SJSA1 (cell line): ENCODE data around the gene MBOAT2. TPM values are rescaled to one million over a fixed set of nuclear protein-coding genes. Genes with fewer than 3 reads are reported as not detected.

Source experiments
- DNase-seq, 2 experiments: peaks; one replicate each; pipeline ENCODE4 v3.0.0-alpha.2; 2015 to 2020; ENCODE audit warnings: low spot score in 2 of 2, low read depth in 1 of 2
- H3K27ac ChIP-seq: fragments of 250-450 bp; sonication (Bioruptor Pico); 2 replicates; pipeline ENCODE4 v1.5.1; 2020; ENCODE audit warnings: mild to moderate bottlenecking, moderate library complexity
- H3K27me3 ChIP-seq: fragments of 250-450 bp; sonication (Bioruptor Pico); replicated peaks from 2 replicates; pipeline ENCODE4 v1.5.1; 2020; ENCODE audit warnings: mild to moderate bottlenecking, moderate library complexity
- H3K36me3 ChIP-seq: fragments of 250-450 bp; sonication (Bioruptor Pico); 2 replicates; pipeline ENCODE4 v1.5.1; 2020; ENCODE audit warnings: mild to moderate bottlenecking
- H3K4me1 ChIP-seq: fragments of 250-450 bp; sonication (Bioruptor Pico); replicated peaks from 2 replicates; pipeline ENCODE4 v1.6.1; 2021; ENCODE audit warnings: mild to moderate bottlenecking
- H3K4me3 ChIP-seq: fragments of 250-450 bp; sonication (Bioruptor Pico); 2 replicates; pipeline ENCODE4 v1.5.1; 2020; ENCODE audit warnings: mild to moderate bottlenecking
- H3K9me3 ChIP-seq: fragments of 250-450 bp; sonication (Bioruptor Pico); replicated peaks from 2 replicates; pipeline ENCODE4 v1.5.1; 2020; ENCODE audit warnings: mild to moderate bottlenecking
- total RNA-seq: library from RNA; depleted of rRNA; stranded (reverse); fragments of >200 nt; shearing (Covaris generic); gene quantifications from 2 replicates; pipeline ENCODE4 v1.2.3, GENCODE V29; 2014

Gene MBOAT2
- total RNA-seq, 1 experiment from 2014 or later: 76.5 TPM

DNA sequence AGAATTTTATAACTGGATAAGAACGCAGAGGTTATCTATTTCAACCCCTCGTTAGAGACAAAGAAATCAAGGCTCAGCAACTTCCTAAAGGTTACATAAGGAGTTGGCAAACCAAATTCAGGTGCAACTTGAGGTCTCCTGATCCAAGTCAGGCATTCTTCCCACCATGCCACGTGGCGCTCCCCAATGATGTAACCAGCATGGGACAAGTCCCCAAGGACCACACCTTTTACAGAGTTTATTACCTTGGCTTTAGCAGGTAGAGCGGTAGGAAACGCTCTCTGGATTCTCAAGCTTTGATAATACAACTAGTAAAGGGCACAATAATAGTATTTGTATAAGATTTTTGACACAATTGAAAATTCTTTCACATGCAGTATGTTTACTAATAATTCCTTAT, 26.7 kb upstream of the MBOAT2 start:
- Histone ChIP-seq H3K4me3 (no peak overlapping the region), H3K9me3 (no peaks in the 10 kb centered on the region; the same call in 1 of the 2 replicates), H3K27me3 (no peaks in the 10 kb centered on the region), H3K27ac (no peak overlapping the region), H3K36me3 (no peaks in the 10 kb centered on the region), H3K4me1 (0 out of 2 replicates have a peak, but pooled peaks cover 4% of the 10 kb centered on the region)
- DNase-seq: no peak

DNA sequence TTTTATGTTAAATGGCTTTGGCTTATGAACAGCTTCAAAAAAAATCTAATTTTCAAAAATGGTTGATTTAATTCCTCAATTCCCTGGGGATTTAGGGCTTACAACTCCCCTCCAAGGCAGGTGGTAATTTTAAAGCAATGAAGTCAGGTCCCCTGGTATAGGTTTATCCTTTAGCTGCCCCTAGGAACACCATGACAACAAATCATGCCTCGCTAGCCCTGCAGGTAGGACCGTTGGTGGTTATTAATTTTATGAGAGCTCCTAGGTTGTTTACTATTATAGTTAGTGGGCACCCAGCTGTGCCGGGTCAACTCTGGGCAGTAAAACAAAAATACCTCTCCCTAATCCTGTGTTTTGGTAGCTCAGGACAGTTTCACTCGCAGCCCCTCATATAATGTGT, 26.2 kb upstream of the MBOAT2 start:
- H3K9me3 ChIP-seq: no peaks in the 10 kb centered on the region; the same call in 1 of the 2 replicates
- no peaks in the 10 kb centered on the region for H3K36me3 ChIP-seq

DNA sequence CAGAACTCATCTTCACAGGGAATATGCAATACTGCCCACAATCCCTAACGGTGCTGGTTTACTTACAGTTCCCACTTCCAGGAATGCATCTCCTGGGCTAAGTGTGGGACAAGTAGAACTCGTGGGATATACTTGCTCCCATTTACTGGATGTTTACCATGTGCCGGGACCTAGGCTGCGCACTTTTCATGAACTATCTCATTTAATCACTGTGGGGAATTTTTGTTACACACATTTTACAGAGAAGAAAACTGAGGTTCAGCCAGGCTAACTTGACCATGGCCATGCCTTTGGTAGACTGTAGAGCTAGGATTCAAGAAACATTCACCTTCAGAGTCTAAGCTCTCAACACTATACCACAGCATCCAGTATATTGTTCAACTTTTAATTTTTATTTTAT, 24.4 kb upstream of the MBOAT2 start:
- Histone ChIP-seq H3K27ac (no peak overlapping the region), H3K4me1 (0 out of 2 replicates have a peak, but pooled peaks cover 4% of the 10 kb centered on the region)

More for the DNA sequence above, 26.2 kb upstream of the MBOAT2 start:
- Histone ChIP-seq H3K27ac (no peak overlapping the region), H3K27me3 (no peaks in the 10 kb centered on the region), H3K4me1 (0 out of 2 replicates have a peak, but pooled peaks cover 4% of the 10 kb centered on the region), H3K4me3 (no peak overlapping the region)
- DNase-seq: no peak

DNA sequence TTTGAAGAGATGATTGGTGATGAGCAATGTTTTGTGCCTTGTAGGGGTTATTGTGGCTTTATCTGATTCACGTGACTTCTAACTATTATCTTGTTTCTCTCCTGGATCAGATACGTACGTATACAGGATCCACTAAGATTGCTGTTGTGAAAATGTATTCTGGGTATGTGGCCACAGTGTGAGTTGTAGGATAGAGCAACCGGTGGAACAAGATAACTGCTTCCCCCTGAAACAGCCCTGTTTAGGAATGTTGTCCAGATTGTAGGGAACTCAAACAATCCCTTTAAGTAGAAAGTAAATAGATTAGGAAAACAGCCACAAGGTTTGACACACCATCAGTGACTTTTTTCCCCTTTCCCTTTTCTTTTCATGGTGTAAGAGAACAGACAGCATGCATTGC, 22.3 kb upstream of the MBOAT2 start:
- 0 out of 2 replicates have a peak, but pooled peaks cover 2% of the 10 kb centered on the region for H3K27me3 ChIP-seq

More for the DNA sequence above, 24.4 kb upstream of the MBOAT2 start:
- DNase-seq: no peak
- Histone ChIP-seq H3K9me3 (no peaks in the 10 kb centered on the region; the same call in 1 of the 2 replicates), H3K36me3 (no peaks in the 10 kb centered on the region), H3K4me3 (no peak overlapping the region), H3K27me3 (0 out of 2 replicates have a peak, but pooled peaks cover 2% of the 10 kb centered on the region)

DNA sequence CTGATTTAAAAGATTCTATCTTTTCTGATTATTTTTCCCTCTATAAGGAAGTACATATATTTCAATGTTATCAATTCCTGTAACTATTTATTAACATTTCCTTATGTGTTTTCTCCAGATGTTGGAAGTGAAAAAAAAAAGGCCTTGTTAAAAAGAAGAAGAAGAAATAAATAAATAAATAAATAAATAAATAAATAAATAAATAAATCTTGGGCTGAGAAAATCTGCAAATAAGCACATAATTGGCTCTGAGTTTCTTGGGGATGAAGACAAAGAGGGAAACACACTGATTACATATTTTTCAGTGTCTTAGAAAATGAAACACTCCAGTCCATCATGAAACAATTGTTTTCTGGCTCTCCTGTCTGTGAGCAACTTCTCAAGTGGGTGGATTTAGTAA, 21.1 kb upstream of the MBOAT2 start:
- Histone ChIP-seq H3K27ac (no peak overlapping the region), H3K4me1 (no peaks in the 10 kb centered on the region), H3K4me3 (no peak overlapping the region), H3K9me3 (peaks cover 2% of the 10 kb centered on the region; the same call in 1 of the 2 replicates), H3K27me3 (0 out of 2 replicates have a peak, but pooled peaks cover 2% of the 10 kb centered on the region), H3K36me3 (no peaks in the 10 kb centered on the region)
- DNase-seq: no peak

More for the DNA sequence above, 22.3 kb upstream of the MBOAT2 start:
- Histone ChIP-seq H3K36me3 (no peaks in the 10 kb centered on the region), H3K4me3 (no peak overlapping the region), H3K9me3 (peaks cover 2% of the 10 kb centered on the region; the same call in 1 of the 2 replicates), H3K4me1 (no peaks in the 10 kb centered on the region), H3K27ac (no peak overlapping the region)
- DNase-seq: no peak

DNA sequence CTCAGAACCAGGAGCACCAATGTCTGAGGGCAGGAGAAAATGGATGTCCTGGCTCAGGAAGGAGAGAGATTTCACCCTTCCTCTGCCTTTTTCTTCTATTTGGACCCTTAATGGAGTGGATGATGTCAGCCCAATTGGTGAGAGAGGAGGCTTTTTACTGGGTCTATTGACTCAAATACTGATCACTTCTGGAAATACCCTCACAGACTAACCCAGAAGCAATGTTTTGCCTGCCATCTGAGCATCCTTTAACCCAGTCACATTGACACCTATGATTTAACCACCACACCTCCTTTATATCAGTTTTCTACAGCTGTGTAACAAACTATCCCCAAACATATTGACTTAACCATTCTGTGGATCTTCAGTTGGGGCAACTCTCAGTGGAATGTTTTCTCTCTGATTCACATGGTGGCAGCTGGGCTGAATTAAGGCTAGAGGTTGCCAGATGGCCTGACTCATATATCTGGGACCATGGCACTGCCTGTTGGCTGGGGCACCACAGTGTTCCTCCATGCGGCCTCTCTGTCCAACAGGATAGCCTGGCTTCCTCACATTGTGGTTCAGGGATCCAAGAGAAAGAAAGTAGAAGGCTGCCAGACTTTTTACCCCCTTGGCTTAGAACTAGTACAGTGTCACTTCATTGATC, 18.2 kb upstream of the MBOAT2 start:
- no peak overlapping the region for H3K27ac ChIP-seq
- no peak for DNase-seq

DNA sequence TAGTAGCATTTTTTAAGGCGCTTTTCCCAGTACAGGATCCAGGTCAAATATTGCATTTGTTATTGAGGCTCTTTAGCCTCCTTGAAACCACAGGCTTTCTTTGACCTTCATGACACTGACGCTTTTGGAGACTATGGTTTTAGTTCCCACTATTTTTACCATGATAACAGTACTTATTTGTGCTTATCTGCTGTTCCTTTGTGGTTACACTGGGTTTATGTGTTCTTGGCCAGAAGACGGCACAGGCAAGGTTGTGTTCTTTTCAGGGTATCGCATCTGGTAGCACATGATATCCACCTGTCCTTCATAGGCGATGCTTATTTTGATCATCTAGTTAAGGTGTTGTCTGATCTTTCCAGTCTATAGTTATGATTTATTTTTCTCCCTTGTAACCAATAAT, 16.8 kb upstream of the MBOAT2 start:
- H3K36me3 ChIP-seq: no peaks in the 10 kb centered on the region
- 0 out of 2 replicates have a peak, but pooled peaks cover 2% of the 10 kb centered on the region for H3K27me3 ChIP-seq
- H3K4me3 ChIP-seq: no peak overlapping the region
- H3K4me1 ChIP-seq: peaks cover 6% of the 10 kb centered on the region; the same call in 1 of the 2 replicates
- no peak overlapping the region for H3K27ac ChIP-seq
- H3K9me3 ChIP-seq: 0 out of 2 replicates have a peak, but pooled peaks cover 2% of the 10 kb centered on the region
- DNase-seq: no peak

More for the DNA sequence above, 18.2 kb upstream of the MBOAT2 start:
- Histone ChIP-seq H3K27me3 (0 out of 2 replicates have a peak, but pooled peaks cover 2% of the 10 kb centered on the region), H3K4me3 (no peak overlapping the region), H3K36me3 (no peaks in the 10 kb centered on the region), H3K9me3 (0 out of 2 replicates have a peak, but pooled peaks cover 2% of the 10 kb centered on the region), H3K4me1 (peaks cover 6% of the 10 kb centered on the region; the same call in 1 of the 2 replicates)

DNA sequence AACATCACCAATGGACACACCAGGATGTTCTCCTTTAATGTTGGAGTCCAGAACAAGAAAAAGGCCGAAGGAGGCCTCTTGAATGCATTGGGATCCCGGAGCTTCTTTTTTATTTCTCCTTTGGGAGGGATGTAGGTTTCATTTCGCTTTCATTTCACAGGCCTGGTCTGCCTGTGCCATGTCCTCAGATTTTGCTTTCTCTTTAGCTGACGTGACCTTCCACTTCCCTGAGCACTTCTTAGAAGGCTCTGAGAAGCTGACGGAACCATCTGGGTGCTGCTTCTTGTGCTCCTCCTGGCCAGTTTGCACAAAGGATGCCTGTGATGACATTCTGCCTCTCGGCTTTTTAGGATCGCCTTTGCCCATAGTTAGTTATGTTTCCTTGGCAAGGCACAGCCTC, 15.1 kb upstream of the MBOAT2 start:
- DNase-seq: no peak
- no peaks in the 10 kb centered on the region for H3K36me3 ChIP-seq
- no peaks in the 10 kb centered on the region for H3K27me3 ChIP-seq
- H3K27ac ChIP-seq: 0 out of 2 replicates have a peak overlapping the region, but pooled peaks have one; percentile 16
- 0 out of 2 replicates have a peak, but pooled peaks cover 2% of the 10 kb centered on the region for H3K9me3 ChIP-seq
- peaks cover 6% of the 10 kb centered on the region; the same call in 1 of the 2 replicates for H3K4me1 ChIP-seq
- no peak overlapping the region for H3K4me3 ChIP-seq

DNA sequence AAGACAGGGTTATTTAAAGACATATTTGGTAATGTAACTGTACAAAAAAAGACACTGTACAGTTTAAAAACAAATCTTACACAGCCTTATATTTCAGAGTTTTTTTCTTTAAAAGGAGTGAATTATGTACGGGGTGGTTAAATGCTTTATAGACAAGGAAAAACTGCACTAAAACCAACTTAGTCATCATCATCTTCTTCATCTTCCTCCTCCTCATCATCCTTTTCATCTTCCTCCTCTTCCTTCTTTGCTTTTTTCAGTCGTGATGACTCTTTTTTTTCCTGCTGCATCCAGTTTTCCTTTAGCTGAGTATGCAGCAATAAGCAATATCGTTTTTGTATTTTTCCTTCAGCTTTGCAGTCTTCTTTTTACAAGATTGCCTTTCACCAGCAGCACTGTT, 14.6 kb upstream of the MBOAT2 start:
- H3K36me3 ChIP-seq: no peaks in the 10 kb centered on the region
- H3K27ac ChIP-seq: 0 out of 2 replicates have a peak overlapping the region, but pooled peaks have one; percentile 16
- 0 out of 2 replicates have a peak, but pooled peaks cover 2% of the 10 kb centered on the region for H3K9me3 ChIP-seq
- no peak overlapping the region for H3K4me3 ChIP-seq
- H3K4me1 ChIP-seq: peaks cover 6% of the 10 kb centered on the region; the same call in 1 of the 2 replicates
- no peak for DNase-seq
- H3K27me3 ChIP-seq: no peaks in the 10 kb centered on the region

DNA sequence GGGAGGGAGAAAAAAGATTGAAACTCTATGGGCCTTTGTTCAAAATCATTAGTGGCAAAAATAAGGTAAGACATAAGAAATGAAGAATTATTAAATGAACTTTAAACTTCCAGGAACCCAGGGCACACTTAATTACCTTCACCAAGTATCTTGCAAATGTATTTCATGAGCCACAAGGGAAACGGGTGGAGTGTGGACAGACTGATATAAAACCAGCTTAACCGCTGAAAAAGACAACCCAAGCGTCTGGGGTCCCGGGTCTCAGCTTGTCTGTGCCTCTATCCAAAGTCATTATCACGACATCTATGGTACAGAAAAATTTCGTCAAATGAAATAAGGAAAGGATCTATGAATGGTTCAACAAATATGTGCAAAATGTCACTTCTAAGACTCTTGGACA, 13.9 kb upstream of the MBOAT2 start:
- Histone ChIP-seq H3K36me3 (no peaks in the 10 kb centered on the region), H3K27ac (no peak overlapping the region), H3K27me3 (no peaks in the 10 kb centered on the region), H3K4me3 (no peak overlapping the region), H3K4me1 (peaks cover 6% of the 10 kb centered on the region; the same call in 1 of the 2 replicates), H3K9me3 (0 out of 2 replicates have a peak, but pooled peaks cover 2% of the 10 kb centered on the region)
- DNase-seq: no peak

DNA sequence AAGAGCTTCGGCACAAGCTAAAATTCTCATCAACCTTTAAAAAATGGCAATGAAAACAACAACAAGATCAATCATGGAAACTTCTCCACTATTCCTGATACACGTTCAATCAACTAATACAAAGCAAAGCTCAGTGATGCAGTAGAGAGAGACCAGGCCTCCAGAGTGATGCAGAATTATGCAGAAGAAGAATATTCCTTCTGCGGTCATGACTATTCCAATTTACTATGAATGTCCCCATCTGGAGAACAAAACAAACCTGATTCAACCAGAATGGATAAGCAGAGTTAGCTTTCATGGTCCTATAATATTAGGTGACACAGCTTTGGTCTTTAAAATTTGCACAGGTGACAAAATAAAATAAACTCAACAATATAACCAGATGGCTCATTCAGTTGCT, 12.5 kb upstream of the MBOAT2 start:
- DNase-seq: no peak
- Histone ChIP-seq H3K4me3 (no peak overlapping the region), H3K9me3 (no peaks in the 10 kb centered on the region), H3K4me1 (peaks cover 6% of the 10 kb centered on the region; the same call in 1 of the 2 replicates), H3K27ac (no peak overlapping the region), H3K27me3 (no peaks in the 10 kb centered on the region), H3K36me3 (no peaks in the 10 kb centered on the region)

DNA sequence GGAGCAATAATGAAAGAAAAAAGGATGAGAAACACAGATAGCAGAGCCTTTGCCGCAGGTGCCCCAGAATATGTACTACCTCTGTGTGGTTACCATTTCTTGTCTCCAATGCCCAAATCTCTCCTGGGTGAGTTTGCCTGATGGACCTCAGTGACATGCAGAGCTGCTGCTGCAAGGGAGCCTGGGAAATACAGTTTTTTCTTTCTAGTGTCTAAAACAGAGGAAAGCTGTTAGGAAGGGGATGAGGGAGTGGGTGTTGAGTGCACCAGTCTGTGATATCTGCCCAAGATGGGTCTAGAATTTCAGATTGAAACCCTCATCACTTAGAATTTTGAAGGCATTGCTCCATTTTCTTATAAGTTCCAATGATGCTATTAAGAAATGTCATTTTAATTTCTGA, 9.9 kb upstream of the MBOAT2 start:
- Histone ChIP-seq H3K4me1 (peaks cover 5% of the 10 kb centered on the region; the same call in 1 of the 2 replicates), H3K4me3 (no peak overlapping the region), H3K9me3 (no peaks in the 10 kb centered on the region)

DNA sequence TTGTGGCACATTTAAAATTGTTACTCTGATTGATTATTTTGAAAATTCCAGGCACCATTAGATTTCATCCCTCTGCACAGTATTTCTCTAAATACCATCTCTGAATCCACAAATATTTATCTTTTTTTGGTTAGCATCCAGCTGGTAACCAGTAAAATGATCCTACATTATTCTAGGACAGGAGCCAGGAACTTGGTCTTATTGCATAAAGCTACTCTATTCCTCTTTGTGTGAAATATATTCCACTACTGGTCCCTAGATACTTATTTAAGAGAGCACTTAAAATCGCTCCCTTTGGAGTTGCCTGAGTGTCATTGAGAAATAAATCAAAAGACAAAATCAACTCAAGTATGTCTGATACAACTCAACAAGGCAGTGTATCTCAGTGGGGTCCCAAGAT, 7.4 kb upstream of the MBOAT2 start:
- no peaks in the 10 kb centered on the region for H3K27me3 ChIP-seq
- no peaks in the 10 kb centered on the region for H3K4me1 ChIP-seq
- H3K27ac ChIP-seq: no peak overlapping the region
- no peaks in the 10 kb centered on the region for H3K36me3 ChIP-seq
- H3K4me3 ChIP-seq: no peak overlapping the region
- no peak for DNase-seq
- H3K9me3 ChIP-seq: no peaks in the 10 kb centered on the region

More for the DNA sequence above, 9.9 kb upstream of the MBOAT2 start:
- DNase-seq: no peak
- Histone ChIP-seq H3K27me3 (no peaks in the 10 kb centered on the region), H3K27ac (no peak overlapping the region), H3K36me3 (no peaks in the 10 kb centered on the region)
